SK-N-MC (cell line): ENCODE results near the gene SIN3A.

Experiments used
- EZH2 ChIP-seq: fragments of 200-600 bp; sonication (generic); IDR thresholded peaks from one replicate; pipeline ENCODE4 v1.6.1; 2017; ENCODE audit warnings: antibody characterized with exemption
- FOXP2 ChIP-seq: optimal IDR thresholded peaks from 2 replicates; pipeline ENCODE3; 2011; ENCODE audit warnings: mild to moderate bottlenecking, moderate library complexity; ENCODE audit not compliant: insufficient read depth; ENCODE audit errors: extremely low read length, control extremely low read depth
- POLR2AphosphoS5 ChIP-seq: IDR thresholded peaks from 2 replicates; pipeline ENCODE4 v1.6.1; 2012; ENCODE audit warnings: mild to moderate bottlenecking, low read depth, low read length, borderline replicate concordance

DNA sequence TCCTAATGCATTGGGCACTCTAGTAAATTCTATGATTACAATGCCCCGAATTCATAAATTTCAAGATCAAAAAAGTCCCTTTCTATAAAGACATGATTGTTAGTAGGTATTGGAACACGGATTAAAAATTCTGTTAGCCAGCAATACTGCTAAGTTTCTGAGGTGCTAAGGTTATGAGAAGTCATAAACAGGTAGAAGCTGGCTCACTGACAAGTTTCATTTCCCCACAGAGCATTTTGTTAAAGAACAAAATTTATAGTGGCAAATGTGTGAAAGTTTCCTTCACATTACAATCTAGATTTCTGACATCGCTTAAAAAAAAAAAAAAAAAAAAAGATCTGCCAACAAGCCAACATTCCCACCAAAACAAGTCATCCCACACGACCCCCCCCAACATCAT, 70.7 kb downstream of the SIN3A start:
- no peak for TF ChIP-seq FOXP2
- no peak for TF ChIP-seq POLR2AphosphoS5
- no peak for TF ChIP-seq EZH2
